Activated T-cell treated with anti-CD3 and anti-CD28 coated beads for 1 hour (primary cell): ENCODE results near the gene CLCN2.

Source experiments
- DNase-seq: peaks from one replicate; pipeline ENCODE4 v3.0.0-alpha.2; 2020; ENCODE audit warnings: low read depth

Gene CLCN2

GRCh38 chr3:184361532-184361931, at the start of gene CLCN2, which contains the start of gene POLR2H:
Gene CLCN2 (minus strand): TSS chr3:184361605. CDS start chr3:184361479, 126 bp downstream.
Gene POLR2H (plus strand): TSS chr3:184361710. CDS start chr3:184363493, 1,783 bp downstream.
- peak; percentile 14 for DNase-seq

- no peak for DNase-seq
These were observed 48.6 kb upstream of the CLCN2 start for GRCh38 chr3:184409946-184410500.

- DNase-seq = no peak
These were observed 48.0 kb upstream of the CLCN2 start for GRCh38 chr3:184409331-184409926.

GRCh38 chr3:184405075-184406030, 43.9 kb upstream of the CLCN2 start:
- no peak for DNase-seq

- no peak for DNase-seq
These were observed 38.0 kb upstream of the CLCN2 start for GRCh38 chr3:184399410-184399809.

- DNase-seq = no peak
These were observed 33.9 kb upstream of the CLCN2 start for GRCh38 chr3:184395320-184395660.

GRCh38 chr3:184391266-184391665, 29.9 kb upstream of the CLCN2 start:
- DNase-seq = no peak

- DNase-seq = no peak
These were observed 28.6 kb upstream of the CLCN2 start for GRCh38 chr3:184389935-184390528.

- no peak for DNase-seq
These were observed 28.0 kb upstream of the CLCN2 start for GRCh38 chr3:184389384-184389783.

- no peak for DNase-seq
These were observed 27.5 kb upstream of the CLCN2 start for GRCh38 chr3:184388936-184389230.

GRCh38 chr3:184388164-184388935, 26.9 kb upstream of the CLCN2 start:
- no peak for DNase-seq

GRCh38 chr3:184387174-184387714, 25.8 kb upstream of the CLCN2 start:
- no peak for DNase-seq

- DNase-seq = no peak
These were observed 24.8 kb upstream of the CLCN2 start for GRCh38 chr3:184386047-184386806.

- DNase-seq = no peak
These were observed 23.5 kb upstream of the CLCN2 start for GRCh38 chr3:184384856-184385422.

- DNase-seq = no peak
These were observed 22.9 kb upstream of the CLCN2 start for GRCh38 chr3:184384342-184384741.

- no peak for DNase-seq
These were observed 21.8 kb upstream of the CLCN2 start for GRCh38 chr3:184383033-184383740.

GRCh38 chr3:184382326-184383032, 21.1 kb upstream of the CLCN2 start:
- no peak for DNase-seq

- no peak for DNase-seq
These were observed 20.1 kb upstream of the CLCN2 start for GRCh38 chr3:184381261-184382224.
